Activated CD4-positive, alpha-beta T cell treated with anti-CD3 and anti-CD28 coated beads for 36 hours (primary cell): ENCODE results near the gene RAPGEF6. TPM values are rescaled to one million over a fixed set of nuclear protein-coding genes. Genes with fewer than 3 reads are reported as not detected.
A peak's percentile ranks its signal among the peaks of the same experiment; 100 is the strongest.

Experiments
- ATAC-seq: fragments of 200-7000 bp; cut with Tn5 transposase; one replicate; pipeline ENCODE4 v1.10.0; 2021; ENCODE audit warnings: mild to moderate bottlenecking, moderate library complexity
- CTCF ChIA-PET: fragments of 350-600 bp; sonication (Branson Sonifier 250); formaldehyde crosslinking; loops from one replicate; lab custom pipeline; 2021; ENCODE audit warnings: antibody characterized with exemption; lab: Charles Lee
- POLR2A ChIA-PET: fragments of 350-600 bp; sonication (Branson Sonifier 250); formaldehyde crosslinking; loops from one replicate; lab custom pipeline; 2021; ENCODE audit warnings: antibody characterized with exemption, inconsistent platforms; lab: Charles Lee
- DNase-seq: peaks from one replicate; pipeline ENCODE4 v3.0.0-alpha.2; 2020
- H3K27ac Mint-ChIP-seq: one replicate; pipeline ENCODE4 v1.8.0; 2021; ENCODE audit warnings: mixed read lengths
- H3K27me3 Mint-ChIP-seq: one replicate; pipeline ENCODE4 v1.8.0; 2021; ENCODE audit warnings: mixed read lengths
- H3K36me3 Mint-ChIP-seq: one replicate; pipeline ENCODE4 v1.8.0; 2021; ENCODE audit warnings: low read depth, mixed read lengths
- H3K4me1 Mint-ChIP-seq: one replicate; pipeline ENCODE4 v1.8.0; 2021; ENCODE audit warnings: mixed read lengths
- H3K4me3 Mint-ChIP-seq: one replicate; pipeline ENCODE4 v1.8.0; 2021; ENCODE audit warnings: mild to moderate bottlenecking, moderate library complexity, mixed read lengths
- H3K9me3 Mint-ChIP-seq: one replicate; pipeline ENCODE4 v1.8.0; 2021; ENCODE audit warnings: low read depth, mixed read lengths
- intact Hi-C, 2 experiments: fragments of 100-400 bp; cut with DNase I in 1 of 2; cut with micrococcal nuclease in 1 of 2; formaldehyde crosslinking; loops; one replicate each; pipeline versions ENCODE4 v1.14.2 to v1.15.1; 2022 to 2024; cut with DNase I, micrococcal nuclease
- total RNA-seq, 2 experiments: library from RNA; stranded (reverse); gene quantifications; one replicate each; pipeline ENCODE4 v1.2.3, GENCODE V29; 2021

Gene RAPGEF6
- total RNA-seq, 2 experiments from 2014 or later = 26.5 to 30.5 TPM

DNA sequence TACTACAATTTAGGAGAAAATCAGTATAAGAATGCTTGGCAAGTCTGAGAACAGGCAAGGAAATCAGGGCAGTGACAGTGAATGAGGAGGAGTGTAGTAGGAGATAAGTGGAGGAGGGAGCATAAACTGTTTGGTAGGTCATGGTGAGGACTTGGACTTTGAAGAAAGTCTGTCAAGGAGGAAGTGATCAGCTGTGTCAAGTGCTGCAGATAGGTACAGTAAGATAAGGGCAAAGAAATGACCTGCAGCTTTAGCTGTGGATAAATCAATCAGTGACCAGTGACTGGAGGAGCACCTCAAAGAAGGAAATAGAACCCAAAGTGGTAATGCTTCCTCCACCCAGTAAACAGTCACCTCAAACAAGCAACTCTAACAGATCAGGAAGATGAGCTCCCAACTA is 106.3 kb downstream of the RAPGEF6 start:
- intact Hi-C loops = no loop called here
- ChIA-PET POLR2A (interaction anchor here (0.6 kb wide), 1 partner anchor 12 kb away, joined by 4 read pairs; no protein-coding TSS in a partner anchor), CTCF (interaction anchor here (0.8 to 1.7 kb wide), 5 partner anchors 9 to 479 kb away, joined by 3 to 4 read pairs (median 3); no protein-coding TSS in a partner anchor)
- no peak for ATAC-seq
- no peak overlapping the region for H3K4me3 Mint-ChIP-seq
- H3K9me3 Mint-ChIP-seq = no peaks in the 10 kb centered on the region
- peaks cover 73% of the 10 kb centered on the region for H3K4me1 Mint-ChIP-seq
- H3K27ac Mint-ChIP-seq = peak overlapping the region; percentile 40
- no peaks in the 10 kb centered on the region for H3K27me3 Mint-ChIP-seq
- peaks cover 26% of the 10 kb centered on the region for H3K36me3 Mint-ChIP-seq
- no peak for DNase-seq

DNA sequence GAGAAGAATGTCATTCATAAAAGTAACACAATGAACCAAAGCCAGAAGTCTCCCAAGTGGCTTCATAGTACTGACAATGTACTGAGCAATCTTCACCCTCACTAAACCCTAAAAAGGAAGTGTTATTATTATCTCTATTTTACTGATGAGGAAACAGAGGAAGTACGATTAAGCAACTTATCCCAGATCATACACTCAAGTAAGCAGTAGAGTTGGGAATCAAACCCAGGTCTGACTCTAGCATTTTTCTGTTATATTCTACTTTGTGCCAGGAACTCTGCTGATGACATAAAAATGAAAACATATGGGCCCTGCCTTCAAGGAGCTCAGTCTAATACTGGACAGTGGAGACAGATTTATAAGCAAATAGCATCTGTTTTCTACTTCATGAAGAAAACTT is 109.2 kb downstream of the RAPGEF6 start:
- CTCF ChIA-PET = interaction anchor here (0.9 kb wide), 1 partner anchor 21 kb away, joined by 3 read pairs; no protein-coding TSS in a partner anchor
- no peak overlapping the region for H3K4me3 Mint-ChIP-seq
- H3K9me3 Mint-ChIP-seq = no peaks in the 10 kb centered on the region
- ATAC-seq = no peak
- H3K36me3 Mint-ChIP-seq = peaks cover 24% of the 10 kb centered on the region
- peak overlapping the region; percentile 4 for H3K27ac Mint-ChIP-seq
- no peaks in the 10 kb centered on the region for H3K27me3 Mint-ChIP-seq
- DNase-seq = no peak
- peaks cover 74% of the 10 kb centered on the region for H3K4me1 Mint-ChIP-seq
- POLR2A ChIA-PET = no interaction called here
- intact Hi-C loops = no loop called here

DNA sequence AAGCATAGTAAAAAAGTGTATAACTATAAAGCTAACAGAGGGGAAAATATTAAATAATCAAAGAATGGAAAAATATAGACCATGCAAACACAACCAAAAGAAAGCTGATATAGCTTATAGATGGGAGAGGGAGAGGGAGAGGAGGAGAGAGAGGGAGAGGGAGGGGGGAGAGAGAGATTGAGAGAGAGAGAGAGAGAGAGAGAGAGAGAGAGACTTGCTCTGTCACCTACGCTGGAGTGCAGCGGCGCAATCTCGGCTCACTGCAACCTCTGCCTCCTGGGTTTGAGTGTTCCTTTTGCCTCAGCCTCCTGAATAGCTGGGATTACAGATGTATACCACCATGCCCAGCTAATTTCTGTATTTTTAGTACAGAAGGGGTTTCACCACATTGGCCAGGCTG is 110.6 kb downstream of the RAPGEF6 start:
- Mint-ChIP-seq H3K27ac (peak overlapping the region; percentile 40), H3K36me3 (peaks cover 29% of the 10 kb centered on the region), H3K4me1 (peaks cover 73% of the 10 kb centered on the region), H3K4me3 (no peak overlapping the region), H3K27me3 (no peaks in the 10 kb centered on the region), H3K9me3 (no peaks in the 10 kb centered on the region)
- intact Hi-C loops = no loop called here
- ChIA-PET POLR2A (interaction anchor here (0.6 to 0.9 kb wide), 2 partner anchors 8 to 12 kb away, joined by 3 read pairs; no protein-coding TSS in a partner anchor), CTCF (interaction anchor here (1.0 to 1.6 kb wide), 3 partner anchors 8 to 26 kb away, joined by 3 to 12 read pairs (median 4); no protein-coding TSS in a partner anchor)
- DNase-seq (no peak), ATAC-seq (no peak)

DNA sequence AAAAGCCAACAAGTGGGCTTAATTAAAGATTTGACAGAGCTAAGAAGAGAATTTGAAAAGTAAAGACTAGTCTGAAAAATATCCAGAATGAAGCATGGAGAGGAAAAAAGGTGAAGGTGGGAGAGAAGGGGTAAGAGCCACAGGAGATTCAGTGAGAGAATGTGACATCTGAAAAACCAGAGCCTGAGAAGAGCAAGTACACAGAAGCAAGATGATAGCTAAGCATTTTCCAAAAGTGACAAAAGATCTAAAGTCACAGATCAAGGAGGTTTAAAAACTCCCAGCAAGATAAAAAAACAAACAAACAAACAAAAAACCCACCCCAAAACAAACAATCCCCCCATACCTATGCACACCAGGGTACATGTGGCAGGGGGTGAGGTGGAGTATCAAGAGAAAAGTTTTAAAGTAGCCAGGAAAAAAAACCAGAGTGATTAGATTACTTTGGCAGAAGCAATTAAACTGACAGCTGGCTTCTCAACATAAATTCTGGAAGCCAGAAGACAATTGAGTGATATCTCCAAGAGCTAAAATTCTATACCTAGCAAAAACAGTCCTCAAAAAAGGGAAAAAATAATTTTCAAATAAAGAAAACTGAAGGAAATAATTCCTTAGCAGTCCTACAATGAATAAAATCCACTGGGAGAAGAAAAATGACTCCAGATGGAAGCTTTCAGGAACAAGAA is 111.4 kb downstream of the RAPGEF6 start:
- ATAC-seq = no peak
- no peak overlapping the region for H3K27ac Mint-ChIP-seq
- H3K4me3 Mint-ChIP-seq = no peak overlapping the region
- H3K36me3 Mint-ChIP-seq = peaks cover 29% of the 10 kb centered on the region
- ChIA-PET CTCF (interaction anchor here (0.6 to 1.6 kb wide), 7 partner anchors 9 to 484 kb away, joined by 3 to 12 read pairs (median 3); no protein-coding TSS in a partner anchor), POLR2A (interaction anchor here (0.9 kb wide), 1 partner anchor 9 kb away, joined by 3 read pairs; no protein-coding TSS in a partner anchor)
- DNase-seq = no peak
- no peaks in the 10 kb centered on the region for H3K27me3 Mint-ChIP-seq
- H3K9me3 Mint-ChIP-seq = no peaks in the 10 kb centered on the region
- H3K4me1 Mint-ChIP-seq = peaks cover 65% of the 10 kb centered on the region
- intact Hi-C loops = no loop called here

DNA sequence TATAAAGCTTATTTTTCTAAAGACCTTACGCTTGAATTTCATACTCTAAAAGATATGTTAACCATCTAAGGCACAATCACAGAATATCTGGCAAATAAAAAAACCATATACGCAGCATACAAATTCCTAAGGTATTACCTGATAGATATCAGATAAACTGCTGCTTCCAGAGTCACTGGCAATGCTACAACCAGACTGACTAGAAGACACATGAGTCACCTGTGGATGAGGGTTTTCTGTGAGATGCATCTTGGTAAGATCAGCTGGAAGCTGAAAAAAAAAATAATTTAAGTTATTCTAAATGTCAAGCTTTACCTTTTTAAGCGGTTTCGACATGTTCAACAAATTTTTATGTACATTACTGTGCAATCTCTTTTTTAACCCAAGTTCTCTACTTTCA is 113.8 kb downstream of the RAPGEF6 start:
- CTCF ChIA-PET = interaction anchor here (0.6 to 1.5 kb wide), 4 partner anchors 11 to 68 kb away, joined by 3 to 4 read pairs (median 3); no protein-coding TSS in a partner anchor
- ATAC-seq = no peak
- H3K27me3 Mint-ChIP-seq = no peaks in the 10 kb centered on the region
- no peak for DNase-seq
- H3K4me1 Mint-ChIP-seq = peaks cover 61% of the 10 kb centered on the region
- H3K27ac Mint-ChIP-seq = no peak overlapping the region
- intact Hi-C loops = no loop called here
- no peak overlapping the region for H3K4me3 Mint-ChIP-seq
- POLR2A ChIA-PET = interaction anchor here (0.6 to 0.7 kb wide), 2 partner anchors 11 to 63 kb away, joined by 3 read pairs; no protein-coding TSS in a partner anchor
- peaks cover 24% of the 10 kb centered on the region for H3K36me3 Mint-ChIP-seq
- H3K9me3 Mint-ChIP-seq = no peaks in the 10 kb centered on the region

DNA sequence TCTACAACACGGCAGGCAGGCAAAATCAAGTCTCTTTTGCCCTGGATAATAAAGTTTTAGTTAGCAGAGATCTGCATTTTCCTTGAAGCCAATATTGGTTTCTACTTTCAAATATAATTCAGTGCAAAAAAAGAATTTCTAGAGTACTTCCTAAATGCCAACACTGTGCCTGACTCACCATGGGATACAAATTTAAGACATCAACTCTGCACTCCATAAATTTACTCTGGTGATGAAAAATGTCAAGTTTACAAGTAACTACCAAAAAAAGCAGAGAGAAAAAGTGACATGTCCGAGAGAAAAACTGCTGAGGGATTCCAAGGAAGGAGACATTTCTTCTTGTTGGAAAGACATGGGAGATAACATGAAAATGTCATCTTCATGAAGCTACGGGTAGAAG is 119.7 kb downstream of the RAPGEF6 start:
- intact Hi-C loops = loop anchor here in 1 of 2 experiments (2.0 kb wide), 1 partner anchor 17 kb away; no protein-coding TSS in a partner anchor
- ATAC-seq (no peak), DNase-seq (no peak)
- Mint-ChIP-seq H3K9me3 (no peaks in the 10 kb centered on the region), H3K27me3 (no peaks in the 10 kb centered on the region), H3K27ac (peak overlapping the region; percentile 71), H3K4me1 (peaks cover 53% of the 10 kb centered on the region), H3K4me3 (peak overlapping the region; percentile 61), H3K36me3 (peaks cover 33% of the 10 kb centered on the region)
- ChIA-PET CTCF (interaction anchor here (0.7 to 1.2 kb wide), 4 partner anchors 17 to 1019 kb away, joined by 3 to 5 read pairs (median 4); no protein-coding TSS in a partner anchor), POLR2A (interaction anchor here (0.7 kb wide), 1 partner anchor 269 kb away, joined by 5 read pairs; no protein-coding TSS in a partner anchor)

DNA sequence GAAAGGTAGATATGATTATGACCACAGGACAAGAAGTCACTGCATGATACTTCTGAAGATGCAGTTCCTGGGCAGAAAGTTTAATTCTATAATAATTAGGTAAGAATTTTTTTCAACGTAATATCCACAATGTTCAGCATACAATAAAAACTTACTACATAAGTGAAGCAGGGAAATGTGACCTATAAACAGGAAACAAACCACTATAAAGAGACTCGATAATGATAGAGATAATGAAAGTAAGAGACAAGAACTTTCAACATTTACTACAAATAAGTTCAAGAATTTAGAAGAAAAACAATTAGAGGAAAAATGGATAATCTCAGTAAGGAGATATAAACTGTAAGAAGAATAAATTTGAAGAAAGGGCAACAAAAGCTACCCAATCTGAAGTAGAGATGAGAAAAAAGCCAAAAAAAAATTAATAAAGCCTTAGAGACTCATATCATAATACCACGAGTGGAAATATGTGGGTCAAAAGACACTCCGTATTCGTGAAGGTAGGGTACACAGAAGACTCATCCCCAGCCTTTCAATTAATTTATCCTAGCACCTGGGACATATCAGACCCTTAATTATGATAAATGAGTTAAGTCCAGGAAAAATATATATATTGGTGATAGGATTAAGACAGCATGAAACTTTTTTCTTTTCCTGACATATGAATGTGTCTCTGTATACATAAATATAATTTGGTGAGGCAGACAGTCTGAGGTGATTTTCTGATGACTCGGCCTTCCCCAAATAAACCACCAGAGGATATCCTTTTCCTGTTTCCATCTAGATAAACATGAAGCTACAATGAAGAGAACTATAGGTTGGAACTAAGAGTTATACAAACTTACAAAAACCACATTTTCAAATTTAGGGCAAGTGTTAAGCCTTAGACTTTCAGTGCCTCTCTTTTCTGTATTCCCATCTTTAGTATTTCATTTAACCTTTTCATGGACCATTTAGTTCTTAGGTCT is 120.4 kb downstream of the RAPGEF6 start:
- Mint-ChIP-seq H3K27me3 (no peaks in the 10 kb centered on the region), H3K9me3 (no peaks in the 10 kb centered on the region), H3K27ac (peak overlapping the region; percentile 71), H3K4me3 (peak overlapping the region; percentile 61), H3K36me3 (peaks cover 32% of the 10 kb centered on the region), H3K4me1 (peaks cover 54% of the 10 kb centered on the region)
- CTCF ChIA-PET = interaction anchor here (1.0 to 1.2 kb wide), 2 partner anchors 17 kb away, joined by 3 to 4 read pairs; no protein-coding TSS in a partner anchor
- ATAC-seq (peak; percentile 79), DNase-seq (no peak)
- POLR2A ChIA-PET = interaction anchor here (0.6 to 0.7 kb wide), 2 partner anchors 9 to 269 kb away, joined by 3 to 5 read pairs; no protein-coding TSS in a partner anchor
- intact Hi-C loops = loop anchor here in 1 of 2 experiments (2.0 kb wide), 1 partner anchor 18 kb away; no protein-coding TSS in a partner anchor

DNA sequence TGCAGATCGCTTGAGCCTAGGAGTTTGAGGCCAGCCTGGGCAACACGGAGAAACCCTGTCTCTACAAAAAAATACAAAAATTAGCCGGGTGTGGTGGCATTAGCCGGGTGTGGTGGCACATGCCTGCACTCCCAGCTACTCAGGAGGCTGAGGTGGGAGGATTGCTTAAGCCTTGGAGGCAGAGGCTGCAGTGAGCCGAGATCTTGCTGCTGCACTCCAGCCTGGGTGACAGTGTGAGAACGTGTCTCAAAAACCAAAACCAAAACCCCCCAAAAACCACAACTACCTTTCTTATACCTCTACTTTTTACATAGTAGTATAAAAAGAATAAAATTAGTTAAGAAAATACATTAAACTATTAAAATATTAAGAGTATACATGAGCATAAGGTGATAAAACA is 121.2 kb downstream of the RAPGEF6 start:
- ATAC-seq (peak; percentile 42), DNase-seq (peak; percentile 35)
- ChIA-PET CTCF (no interaction called here), POLR2A (no interaction called here)
- peaks cover 26% of the 10 kb centered on the region for H3K36me3 Mint-ChIP-seq
- H3K9me3 Mint-ChIP-seq = no peaks in the 10 kb centered on the region
- intact Hi-C loops = loop anchor here in 1 of 2 experiments (2.0 kb wide), 1 partner anchor 19 kb away; no protein-coding TSS in a partner anchor
- no peaks in the 10 kb centered on the region for H3K27me3 Mint-ChIP-seq
- no peak overlapping the region for H3K27ac Mint-ChIP-seq
- peaks cover 53% of the 10 kb centered on the region for H3K4me1 Mint-ChIP-seq
- H3K4me3 Mint-ChIP-seq = no peak overlapping the region

DNA sequence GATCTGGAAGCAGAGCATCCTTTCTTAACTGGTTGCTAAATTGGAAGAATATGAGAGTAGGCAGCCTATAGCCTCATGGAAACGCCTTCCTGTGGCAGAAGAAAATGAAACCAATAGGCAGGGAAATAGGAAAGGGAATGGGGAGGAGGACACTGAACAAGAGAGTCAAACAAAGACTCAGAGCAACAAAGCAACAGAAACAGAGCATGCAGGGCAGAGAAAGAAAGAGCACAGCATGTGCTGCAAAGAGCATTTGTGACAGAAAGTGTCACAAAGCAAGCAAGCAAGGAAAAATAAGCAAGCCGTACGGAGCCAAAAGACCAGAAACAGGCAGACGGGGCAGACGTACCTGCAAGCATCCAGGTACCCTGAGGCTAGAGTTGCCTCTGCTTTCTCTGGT is 123.1 kb downstream of the RAPGEF6 start:
- intact Hi-C loops = no loop called here

DNA sequence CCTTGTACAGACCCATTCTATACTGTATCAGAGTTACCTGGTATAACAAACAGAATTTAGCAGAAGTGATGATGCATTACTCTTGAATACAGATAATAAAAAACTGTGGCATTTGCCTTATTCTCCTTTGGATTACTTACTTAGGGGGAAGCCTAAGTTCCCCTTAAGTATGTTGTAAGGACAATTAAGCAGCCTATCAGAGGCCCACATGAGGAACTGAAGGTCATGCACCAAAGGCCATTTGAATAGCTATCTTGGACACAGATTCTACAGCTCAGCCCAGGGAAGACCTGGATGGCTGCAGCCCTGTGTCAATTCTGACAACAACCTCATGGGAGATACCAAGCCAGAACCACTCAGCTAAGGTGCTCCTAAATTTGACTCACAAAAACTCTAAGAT is 125.2 kb downstream of the RAPGEF6 start:
- ChIA-PET CTCF (interaction anchor here (1.5 kb wide), 1 partner anchor 20 kb away, joined by 4 read pairs; no protein-coding TSS in a partner anchor), POLR2A (no interaction called here)
- Mint-ChIP-seq H3K36me3 (peaks cover 29% of the 10 kb centered on the region), H3K27ac (no peak overlapping the region), H3K9me3 (no peaks in the 10 kb centered on the region), H3K4me3 (no peak overlapping the region), H3K27me3 (no peaks in the 10 kb centered on the region), H3K4me1 (peaks cover 35% of the 10 kb centered on the region)
- DNase-seq (no peak), ATAC-seq (no peak)
- intact Hi-C loops = no loop called here

More for the DNA sequence above, 123.1 kb downstream of the RAPGEF6 start:
- POLR2A ChIA-PET = no interaction called here
- ATAC-seq = no peak
- CTCF ChIA-PET = interaction anchor here (0.6 to 1.8 kb wide), 5 partner anchors 14 to 496 kb away, joined by 3 to 6 read pairs (median 4); no protein-coding TSS in a partner anchor
- H3K9me3 Mint-ChIP-seq = no peaks in the 10 kb centered on the region
- no peak overlapping the region for H3K4me3 Mint-ChIP-seq
- DNase-seq = no peak
- H3K36me3 Mint-ChIP-seq = peaks cover 31% of the 10 kb centered on the region
- H3K27ac Mint-ChIP-seq = peak overlapping the region; percentile 35
- peaks cover 49% of the 10 kb centered on the region for H3K4me1 Mint-ChIP-seq
- H3K27me3 Mint-ChIP-seq = no peaks in the 10 kb centered on the region
